Hepatocyte (in vitro differentiated cells): ENCODE data around the gene NPB.

ENCODE experiments used
- CTCF ChIP-seq: fragments of 200-600 bp; sonication (generic); IDR thresholded peaks from 2 replicates; pipeline ENCODE4 v1.5.1; 2016; ENCODE audit warnings: antibody characterized with exemption, mild to moderate bottlenecking; ENCODE audit not compliant: poor library complexity
- EZH2 ChIP-seq: fragments of 200-600 bp; sonication (generic); IDR thresholded peaks from 2 replicates; pipeline ENCODE4 v1.6.1; 2016; ENCODE audit warnings: antibody characterized with exemption, mild to moderate bottlenecking, borderline replicate concordance

- no peak for TF ChIP-seq CTCF
- TF ChIP-seq EZH2, result no peak
Observed at GRCh38 chr17:81944858-81945257, 42.8 kb downstream of the NPB start.
